ENCODE measurements around the gene WSB2. TPM values are rescaled to one million over a fixed set of nuclear protein-coding genes. Genes with fewer than 3 reads are reported as not detected.

WSB2 gene
- total and polyA plus RNA-seq, 12 donors = 50.0 to 201 (median 106) TPM

DNA sequence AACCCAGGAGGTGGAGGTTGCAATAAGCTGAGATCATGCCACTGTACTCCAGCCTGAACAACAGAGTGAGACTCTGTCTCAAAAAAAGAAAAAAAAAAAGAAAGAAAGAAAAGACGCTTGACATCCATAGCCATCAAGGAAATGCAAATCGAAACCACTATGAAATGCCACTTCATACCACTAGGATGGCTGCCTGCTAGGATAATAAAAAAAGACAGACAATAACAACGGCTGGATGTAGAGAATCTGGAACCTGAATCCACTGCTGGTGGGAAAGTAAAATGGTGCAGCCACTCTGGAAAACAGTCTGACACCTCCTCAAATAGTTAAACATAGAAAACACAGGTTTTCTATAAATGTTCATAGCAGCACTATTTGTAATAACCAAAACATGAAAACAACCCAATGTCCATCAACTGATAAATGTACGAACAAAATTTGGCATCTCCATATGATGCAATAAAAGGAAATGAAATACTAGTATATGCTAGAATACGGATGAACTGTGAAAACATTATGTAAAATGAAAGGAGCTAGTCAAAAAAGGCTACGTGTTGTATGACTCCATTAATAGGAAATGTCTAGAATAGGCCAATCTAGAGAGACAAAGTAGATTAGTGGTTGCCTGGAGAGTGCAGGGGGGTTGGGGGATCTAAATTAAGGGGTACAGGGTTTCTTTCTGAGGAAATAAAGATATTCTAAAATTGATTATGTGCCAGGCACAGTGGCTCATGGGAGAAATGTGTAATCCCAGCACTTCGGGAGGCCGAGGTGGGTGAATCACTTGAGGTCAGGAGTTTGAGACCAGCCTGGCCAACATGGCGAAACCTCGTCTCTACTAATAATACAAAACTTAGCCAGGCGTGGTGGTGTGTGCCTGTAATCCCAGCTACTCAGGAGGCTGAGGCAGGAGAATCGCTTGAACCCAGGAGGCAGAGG lies 9.7 kb downstream of the WSB2 start:
- H3K27me3 ChIP-seq = no peaks in the 10 kb centered on the region
- intact Hi-C loops (cut with DNase I) = no loop called here
- WGBS, 4 donors = 75 to 88% (median 82%) methylated on average over 12 of the region's 12 CpGs
- no peak for DNase-seq
- no peaks in the 10 kb centered on the region for H3K9me3 ChIP-seq (replicated peaks in 1 of 3)
- TF ChIP-seq, protein P1, sequence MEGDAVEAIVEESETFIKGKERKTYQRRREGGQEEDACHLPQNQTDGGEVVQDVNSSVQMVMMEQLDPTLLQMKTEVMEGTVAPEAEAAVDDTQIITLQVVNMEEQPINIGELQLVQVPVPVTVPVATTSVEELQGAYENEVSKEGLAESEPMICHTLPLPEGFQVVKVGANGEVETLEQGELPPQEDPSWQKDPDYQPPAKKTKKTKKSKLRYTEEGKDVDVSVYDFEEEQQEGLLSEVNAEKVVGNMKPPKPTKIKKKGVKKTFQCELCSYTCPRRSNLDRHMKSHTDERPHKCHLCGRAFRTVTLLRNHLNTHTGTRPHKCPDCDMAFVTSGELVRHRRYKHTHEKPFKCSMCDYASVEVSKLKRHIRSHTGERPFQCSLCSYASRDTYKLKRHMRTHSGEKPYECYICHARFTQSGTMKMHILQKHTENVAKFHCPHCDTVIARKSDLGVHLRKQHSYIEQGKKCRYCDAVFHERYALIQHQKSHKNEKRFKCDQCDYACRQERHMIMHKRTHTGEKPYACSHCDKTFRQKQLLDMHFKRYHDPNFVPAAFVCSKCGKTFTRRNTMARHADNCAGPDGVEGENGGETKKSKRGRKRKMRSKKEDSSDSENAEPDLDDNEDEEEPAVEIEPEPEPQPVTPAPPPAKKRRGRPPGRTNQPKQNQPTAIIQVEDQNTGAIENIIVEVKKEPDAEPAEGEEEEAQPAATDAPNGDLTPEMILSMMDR (IDR thresholded peaks at IDR 0.05) = peak in 1 of 6 experiments; percentile 15
- no peak for TF ChIP-seq POLR2A (IDR thresholded peaks at IDR 0.05)
- peaks cover 0 to 27% of the 10 kb centered on the region in 2 donors for H3K36me3 ChIP-seq (replicated peaks in 1 of 2)
- no peak overlapping the region for H3K4me3 ChIP-seq
- peak overlapping the region; percentile 67 to 91 (median 76) for H3K27ac ChIP-seq
- peaks cover 10 to 50% of the 10 kb centered on the region in 2 donors for H3K4me1 ChIP-seq (replicated peaks in 1 of 2)

DNA sequence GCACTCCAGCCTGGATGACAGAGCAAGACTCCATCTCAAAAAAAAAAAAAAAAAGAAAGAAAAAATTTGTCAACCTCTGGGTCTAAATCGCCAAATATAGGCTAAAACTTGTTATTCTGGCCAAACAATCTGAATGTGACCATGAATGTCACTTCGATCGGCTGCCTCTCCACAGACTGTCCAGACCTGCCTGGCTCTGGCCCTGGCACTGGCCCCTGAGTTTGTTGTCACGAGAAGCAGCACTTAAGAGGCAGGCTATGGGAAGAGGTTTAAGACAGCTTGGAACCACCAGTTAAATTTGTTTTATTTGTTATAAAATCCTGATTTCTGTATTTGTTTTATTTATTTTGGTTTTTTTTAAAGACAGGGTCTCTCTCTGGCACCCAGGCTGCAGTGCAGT lies 14.5 kb downstream of the WSB2 start:
- Histone ChIP-seq H3K27ac (peak overlapping the region in 1 of 5 donors; percentile 6), H3K4me1 (replicated peaks in 1 of 2) (peaks cover under 1 to 16% of the 10 kb centered on the region in 2 donors), H3K4me3 (no peak overlapping the region), H3K27me3 (no peaks in the 10 kb centered on the region), H3K36me3 (replicated peaks in 1 of 2) (peaks cover 0 to 64% of the 10 kb centered on the region in 2 donors), H3K9me3 (replicated peaks in 1 of 3) (no peaks in the 10 kb centered on the region)
- peak in 2 of 7 donors; percentile 53 to 56 for DNase-seq
- intact Hi-C loops (cut with DNase I) = no loop called here
- WGBS, 4 donors = 58 to 74% (median 65%) methylated on average over 4 of the region's 4 CpGs
- TF ChIP-seq POLR2A (IDR thresholded peaks at IDR 0.05) = no peak
- TF ChIP-seq, protein P1 (IDR thresholded peaks at IDR 0.05) = no peak

DNA sequence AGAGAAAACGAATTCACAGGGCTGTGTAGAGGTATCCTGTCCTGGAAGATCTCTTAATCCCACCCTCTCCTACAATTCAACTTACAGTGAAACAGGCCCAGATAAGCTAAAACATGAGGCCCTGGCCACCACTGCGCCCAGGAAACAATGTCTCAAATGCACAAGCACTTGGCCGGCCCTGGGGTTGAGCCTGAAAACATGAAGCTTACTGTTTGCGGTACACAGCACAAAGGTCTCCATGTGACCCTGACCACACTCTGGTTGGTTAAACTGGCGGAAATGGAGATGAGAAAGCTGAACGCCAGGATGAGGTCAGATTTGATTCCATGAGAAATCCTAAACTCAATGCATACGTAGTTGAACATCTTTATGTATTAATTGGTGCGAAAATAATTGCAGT lies 16.4 kb downstream of the WSB2 start:
- no peak for DNase-seq
- Histone ChIP-seq H3K9me3 (replicated peaks in 1 of 3) (no peaks in the 10 kb centered on the region), H3K27me3 (no peaks in the 10 kb centered on the region), H3K27ac (no peak overlapping the region), H3K36me3 (replicated peaks in 1 of 2) (peaks cover 0 to 65% of the 10 kb centered on the region in 2 donors), H3K4me1 (replicated peaks in 1 of 2) (peaks cover 0 to 11% of the 10 kb centered on the region in 2 donors), H3K4me3 (no peak overlapping the region)
- TF ChIP-seq, protein P1 (IDR thresholded peaks at IDR 0.05) = no peak
- TF ChIP-seq POLR2A (IDR thresholded peaks at IDR 0.05) = no peak
- intact Hi-C loops (cut with DNase I) = no loop called here
- WGBS, 4 donors = 92 to 98% (median 94%) methylated on average over 8 of the region's 8 CpGs

DNA sequence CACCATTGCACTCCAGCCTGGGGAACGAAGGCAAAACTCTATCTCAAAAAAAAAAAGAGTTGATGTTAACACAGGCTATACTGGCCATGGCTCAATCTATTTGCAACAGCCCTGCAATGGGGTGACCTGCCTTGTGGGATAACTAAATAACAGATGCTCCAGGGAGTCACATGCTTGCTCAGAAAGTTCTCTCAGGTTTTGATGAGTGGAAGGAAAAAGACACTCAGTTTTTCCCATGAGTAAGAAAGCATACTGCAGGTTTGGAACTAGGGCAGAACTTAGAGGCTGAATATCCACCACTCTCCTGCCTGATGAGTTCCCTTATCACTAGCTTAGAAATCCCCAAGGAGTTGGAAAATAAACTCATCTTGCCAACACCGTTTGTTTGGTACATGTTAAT lies 16.9 kb downstream of the WSB2 start:
- no peak overlapping the region for H3K27ac ChIP-seq
- no peaks in the 10 kb centered on the region for H3K27me3 ChIP-seq
- peaks cover 0 to 11% of the 10 kb centered on the region in 2 donors for H3K4me1 ChIP-seq (replicated peaks in 1 of 2)
- intact Hi-C loops (cut with DNase I) = no loop called here
- no peak overlapping the region for H3K4me3 ChIP-seq
- TF ChIP-seq, protein P1 (IDR thresholded peaks at IDR 0.05) = no peak
- TF ChIP-seq POLR2A (IDR thresholded peaks at IDR 0.05) = no peak
- 63 to 89% (median 81%) methylated on average over 2 of the region's 2 CpGs for WGBS, 4 donors
- H3K9me3 ChIP-seq (replicated peaks in 1 of 3) = no peaks in the 10 kb centered on the region
- H3K36me3 ChIP-seq (replicated peaks in 1 of 2) = peaks cover 0 to 70% of the 10 kb centered on the region in 2 donors
- peak in 1 of 7 donors; percentile 21 for DNase-seq
